Choroid plexus epithelial cell (primary cell): ENCODE results near the gene SAMD11.

ENCODE experiments used
- DNase-seq: peaks from one replicate; pipeline ENCODE4 v3.0.0-alpha.2; 2010; ENCODE audit warnings: low read depth
- H3K4me3 ChIP-seq: 2 replicates; pipeline ENCODE4 v1.5.1; 2011; ENCODE audit warnings: low read depth, mild to moderate bottlenecking, control low read depth, low read length, moderate library complexity
- TF ChIP-seq, protein P1 (sequence below): conservative IDR thresholded peaks from 2 replicates; pipeline ENCODE4 v1.5.1; 2011; ENCODE audit warnings: low read depth, mild to moderate bottlenecking, control low read depth, inconsistent platforms, low read length, moderate library complexity

The SAMD11 gene

DNA sequence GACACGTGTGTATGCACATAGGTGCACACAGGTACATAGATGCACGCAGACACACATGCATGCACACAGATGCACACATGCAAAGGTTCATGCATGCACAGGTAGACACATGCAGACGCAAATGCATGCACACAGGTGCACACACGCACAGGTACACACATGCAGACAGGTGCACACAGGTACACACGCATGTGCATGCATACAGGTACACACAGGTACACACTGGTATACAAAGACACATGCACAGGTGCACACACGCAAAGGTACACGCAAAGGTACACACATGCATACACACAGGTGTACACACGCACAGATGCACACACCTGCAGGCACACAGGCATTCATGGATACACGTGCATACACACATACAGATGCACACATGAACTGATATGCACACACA is 26.5 kb downstream of the SAMD11 start:
- no peak for DNase-seq
- TF ChIP-seq, protein P1, sequence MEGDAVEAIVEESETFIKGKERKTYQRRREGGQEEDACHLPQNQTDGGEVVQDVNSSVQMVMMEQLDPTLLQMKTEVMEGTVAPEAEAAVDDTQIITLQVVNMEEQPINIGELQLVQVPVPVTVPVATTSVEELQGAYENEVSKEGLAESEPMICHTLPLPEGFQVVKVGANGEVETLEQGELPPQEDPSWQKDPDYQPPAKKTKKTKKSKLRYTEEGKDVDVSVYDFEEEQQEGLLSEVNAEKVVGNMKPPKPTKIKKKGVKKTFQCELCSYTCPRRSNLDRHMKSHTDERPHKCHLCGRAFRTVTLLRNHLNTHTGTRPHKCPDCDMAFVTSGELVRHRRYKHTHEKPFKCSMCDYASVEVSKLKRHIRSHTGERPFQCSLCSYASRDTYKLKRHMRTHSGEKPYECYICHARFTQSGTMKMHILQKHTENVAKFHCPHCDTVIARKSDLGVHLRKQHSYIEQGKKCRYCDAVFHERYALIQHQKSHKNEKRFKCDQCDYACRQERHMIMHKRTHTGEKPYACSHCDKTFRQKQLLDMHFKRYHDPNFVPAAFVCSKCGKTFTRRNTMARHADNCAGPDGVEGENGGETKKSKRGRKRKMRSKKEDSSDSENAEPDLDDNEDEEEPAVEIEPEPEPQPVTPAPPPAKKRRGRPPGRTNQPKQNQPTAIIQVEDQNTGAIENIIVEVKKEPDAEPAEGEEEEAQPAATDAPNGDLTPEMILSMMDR = no peak
- no peak overlapping the region for H3K4me3 ChIP-seq

DNA sequence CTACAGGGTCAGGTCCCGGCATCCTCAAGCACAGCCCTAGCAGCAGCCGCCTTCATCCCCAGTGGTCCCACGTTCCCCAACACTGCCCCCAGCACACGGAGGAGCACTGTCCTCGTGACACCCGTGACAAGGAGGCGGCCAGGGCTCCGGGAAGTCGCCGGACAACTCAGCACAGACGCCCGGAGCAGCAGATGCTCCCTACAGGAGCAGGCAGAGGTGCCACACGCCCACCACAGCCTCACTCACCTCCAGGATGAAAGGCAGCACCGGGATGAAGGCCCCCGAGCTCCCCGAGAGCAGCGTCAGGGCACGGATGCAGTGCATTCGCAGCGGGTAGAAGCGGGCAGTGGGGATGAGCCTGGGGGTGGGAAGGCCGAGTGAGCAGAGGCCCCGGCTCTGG is 27.2 kb downstream of the SAMD11 start:
- DNase-seq = no peak
- no peak overlapping the region for H3K4me3 ChIP-seq
- TF ChIP-seq, protein P1 = no peak

DNA sequence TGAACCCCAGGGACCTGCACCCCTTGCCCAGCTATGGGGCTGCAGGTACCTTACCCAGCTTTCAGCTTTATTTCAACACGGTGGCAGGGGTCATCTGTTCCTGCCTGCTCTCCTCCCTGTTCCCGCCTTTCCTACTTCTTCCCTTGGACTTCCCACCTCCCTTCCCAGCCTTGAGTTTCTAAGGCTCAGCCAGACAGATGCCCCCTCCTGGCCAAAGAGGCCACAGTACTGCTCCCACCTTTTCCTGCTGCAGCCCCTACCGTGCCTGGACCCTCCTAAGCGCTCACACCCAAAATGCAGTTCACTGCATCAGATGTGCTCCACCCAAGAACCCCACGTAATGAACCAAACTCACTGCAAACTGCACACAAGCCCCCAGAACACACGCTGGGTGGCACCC is 27.6 kb downstream of the SAMD11 start:
- no peak for DNase-seq
- no peak overlapping the region for H3K4me3 ChIP-seq
- TF ChIP-seq, protein P1 = peak; percentile 74

DNA sequence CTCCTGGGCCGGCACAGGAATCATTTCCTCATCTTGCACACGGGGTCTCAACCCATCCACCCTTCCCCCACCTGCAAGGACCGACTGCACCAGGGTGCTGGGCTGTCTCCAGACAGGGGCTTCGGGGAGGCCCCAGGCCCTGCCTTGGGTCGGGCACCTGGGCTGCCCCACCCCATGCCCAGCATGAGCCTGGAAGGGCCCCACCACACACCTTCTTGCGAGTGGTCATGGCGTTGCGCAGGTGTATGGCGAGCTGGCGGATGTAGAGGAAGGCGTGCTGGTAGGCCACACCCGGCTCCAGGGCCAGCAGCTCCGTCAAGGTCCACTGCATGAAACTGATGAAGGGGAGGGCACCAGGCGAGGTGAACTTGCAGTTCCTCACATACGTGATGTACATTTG is 28.5 kb downstream of the SAMD11 start:
- no peak for DNase-seq
- TF ChIP-seq, protein P1 = no peak
- no peak overlapping the region for H3K4me3 ChIP-seq

DNA sequence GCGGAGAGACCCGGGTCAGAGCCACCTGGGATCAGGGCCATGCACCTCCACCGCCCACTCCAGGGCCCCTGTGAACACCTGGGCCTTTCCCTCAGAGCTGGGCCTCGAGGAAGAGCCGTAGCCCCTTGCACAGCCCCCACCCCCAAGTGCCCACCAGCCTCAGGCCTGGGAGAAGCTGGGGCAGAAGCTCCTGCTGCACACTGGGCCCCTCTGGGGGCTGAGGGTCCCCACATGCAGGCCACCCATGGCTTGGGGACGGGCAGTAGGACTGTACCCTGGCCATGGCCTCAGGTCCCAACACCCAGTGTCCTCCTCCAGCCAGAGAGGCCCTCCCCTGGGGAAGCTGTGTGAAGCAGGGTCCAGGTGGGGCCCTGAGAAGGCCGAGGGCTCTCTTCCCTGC is 28.9 kb downstream of the SAMD11 start:
- DNase-seq = no peak

DNA sequence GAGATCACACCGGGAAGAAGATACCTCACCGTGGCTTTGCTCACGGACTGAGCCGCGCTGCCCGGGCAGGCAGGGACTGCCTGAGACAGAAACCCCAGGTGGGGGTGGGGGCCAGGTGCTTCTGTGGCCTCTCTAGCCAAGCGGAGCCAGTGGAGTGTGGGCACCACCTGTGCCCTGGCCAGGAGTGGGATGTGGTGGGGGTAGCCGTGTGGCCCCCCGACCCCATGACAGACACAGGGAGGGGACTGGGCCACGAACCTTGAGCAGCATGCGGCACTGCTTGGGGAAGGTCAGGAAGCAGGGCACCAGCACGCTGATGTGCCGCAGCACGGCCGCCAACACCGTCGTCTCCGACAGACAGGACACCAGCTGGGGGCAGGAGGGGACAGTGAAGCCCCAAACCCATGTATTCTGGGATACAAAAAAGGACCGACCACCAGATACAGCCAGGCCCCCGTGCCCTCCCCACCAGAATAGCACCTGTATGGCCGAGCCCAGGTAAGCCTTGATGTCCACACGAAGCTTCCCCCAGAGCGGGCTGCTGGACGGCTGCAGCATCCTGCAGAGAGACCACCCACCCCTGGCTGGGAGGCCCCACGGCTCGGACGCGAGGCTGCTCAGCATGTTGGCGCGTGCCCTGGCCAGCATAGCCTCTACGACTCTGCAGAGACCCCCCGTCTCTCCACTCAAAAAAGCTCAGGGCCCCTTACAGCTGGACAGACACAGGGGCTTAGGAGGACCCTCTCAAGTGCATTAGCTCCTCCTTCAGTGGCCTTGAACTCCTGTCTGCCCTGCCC is 30.0 kb downstream of the SAMD11 start:
- TF ChIP-seq, protein P1 = no peak
- no peak for DNase-seq

More for the DNA sequence above, 28.9 kb downstream of the SAMD11 start:
- no peak overlapping the region for H3K4me3 ChIP-seq
- TF ChIP-seq, protein P1 = no peak

DNA sequence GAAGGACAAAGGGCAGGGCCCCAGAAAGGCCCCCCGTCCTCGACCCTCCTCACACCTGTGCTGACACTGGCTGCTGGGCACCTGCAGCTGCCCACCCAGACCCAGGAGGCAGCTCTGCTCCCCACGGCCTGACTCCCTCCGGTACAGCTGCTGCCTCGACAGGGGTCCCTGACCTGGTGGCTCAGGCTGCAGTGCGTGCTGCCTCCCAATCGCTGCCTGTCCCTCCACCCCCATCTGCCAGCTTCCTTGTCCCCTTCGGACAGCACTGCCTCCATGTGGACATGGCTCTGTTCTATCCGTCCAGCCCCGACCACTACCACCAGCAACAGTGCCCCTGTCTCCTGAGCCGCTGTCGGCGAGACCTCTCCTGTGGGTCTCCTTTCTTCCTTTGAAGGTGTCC is 31.2 kb downstream of the SAMD11 start:
- no peak for DNase-seq
- no peak overlapping the region for H3K4me3 ChIP-seq
- TF ChIP-seq, protein P1 = no peak

More for the DNA sequence above, 30.0 kb downstream of the SAMD11 start:
- H3K4me3 ChIP-seq = no peak overlapping the region
